ENCODE results near the gene PCDHA6. TPM values are rescaled to one million over a fixed set of nuclear protein-coding genes. Genes with fewer than 3 reads are reported as not detected.

Gene PCDHA6
- total RNA-seq, 2 donors from 2014 or later, result 6.2 to 6.5 TPM

- no peaks in the 10 kb centered on the region for H3K27me3 Mint-ChIP-seq (ENCODE audit: insufficient read depth)
- peak; percentile 76 for TF ChIP-seq CTCF (conservative IDR thresholded peaks at IDR 0.05)
- peak; percentile 86 for DNase-seq
- Histone ChIP-seq H3K36me3 (ENCODE audit: control insufficient read depth, insufficient read depth, low read length) (no peaks in the 10 kb centered on the region), H3K9ac (ENCODE audit: extremely low read depth, low read length, poor library complexity, severe bottlenecking) (no peak within 1 kb of the TSS), H3K4me3 (ENCODE audit: low read length) (peak within 1 kb of the TSS; percentile 2), H3K27me3 (ENCODE audit: control insufficient read depth, insufficient read depth, low read length, poor library complexity, severe bottlenecking) (no peaks in the 10 kb centered on the region), H3K9me3 (ENCODE audit: control insufficient read depth, low read length) (no peaks in the 10 kb centered on the region), H3K27ac (ENCODE audit: low read depth, low read length) (no peak within 1 kb of the TSS), H3K4me1 (ENCODE audit: control insufficient read depth, insufficient read depth, low read length) (no peaks in the 10 kb centered on the region)
- peaks cover 11% of the 10 kb centered on the region for H3K9me3 Mint-ChIP-seq
- H3K27ac Mint-ChIP-seq, result no peak within 1 kb of the TSS
- WGBS, 2 experiments (ENCODE audit: insufficient coverage in 1 of 2, insufficient read length in 1 of 2), result 74 to 88% methylated on average over 32 to 47 of the region's 47 CpGs
- H3K4me1 Mint-ChIP-seq, result no peaks in the 10 kb centered on the region
- peak within 1 kb of the TSS; percentile 45 for H3K4me3 Mint-ChIP-seq
- H3K36me3 Mint-ChIP-seq (ENCODE audit: low read depth), result peaks cover 20% of the 10 kb centered on the region
Observed at GRCh38 chr5:140840978-140841962, 13.5 kb downstream of the PCDHA6 start, which contains the start of gene PCDHA8. TSS of gene PCDHA8 (plus strand) at chr5:140841187. CDS start at chr5:140841322, 135 bp downstream.

- Histone ChIP-seq H3K27me3 (ENCODE audit: control insufficient read depth, insufficient read depth, low read length, poor library complexity, severe bottlenecking) (no peaks in the 10 kb centered on the region), H3K36me3 (ENCODE audit: control insufficient read depth, insufficient read depth, low read length) (no peaks in the 10 kb centered on the region), H3K9me3 (ENCODE audit: control insufficient read depth, low read length) (no peaks in the 10 kb centered on the region), H3K27ac (ENCODE audit: low read depth, low read length) (no peak overlapping the region), H3K9ac (ENCODE audit: extremely low read depth, low read length, poor library complexity, severe bottlenecking) (no peak overlapping the region), H3K4me1 (ENCODE audit: control insufficient read depth, insufficient read depth, low read length) (no peaks in the 10 kb centered on the region), H3K4me3 (ENCODE audit: low read length) (no peak overlapping the region)
- Mint-ChIP-seq H3K27me3 (ENCODE audit: insufficient read depth) (peaks cover 2% of the 10 kb centered on the region), H3K27ac (no peak overlapping the region), H3K36me3 (ENCODE audit: low read depth) (peaks cover 17% of the 10 kb centered on the region), H3K4me3 (no peak overlapping the region), H3K9me3 (peaks cover 11% of the 10 kb centered on the region), H3K4me1 (peaks cover 4% of the 10 kb centered on the region)
- DNase-seq, result no peak
- 95% methylated on average over 66 to 87 of the region's 87 CpGs for WGBS, 2 experiments (ENCODE audit: insufficient coverage in 1 of 2, insufficient read length in 1 of 2)
- no peak for TF ChIP-seq CTCF (conservative IDR thresholded peaks at IDR 0.05)
Observed at GRCh38 chr5:140842798-140843733, 15.3 kb downstream of the PCDHA6 start.
